OCI-LY1 (cell line): ENCODE results near the gene MGAT5B.

Experiments
- EZH2 ChIP-seq: fragments of 200-600 bp; sonication (generic), shearing (Covaris generic); IDR thresholded peaks from 2 replicates; pipeline ENCODE4 v1.8.0; 2017; ENCODE audit warnings: borderline replicate concordance, mixed run types, mild to moderate bottlenecking, antibody characterized with exemption, low read length, moderate library complexity, mixed read lengths
- TF ChIP-seq, protein P1 (sequence below): fragments of 200-600 bp; sonication (generic), shearing (Covaris generic); IDR thresholded peaks from 2 replicates; pipeline ENCODE4 v1.5.1; 2017; ENCODE audit warnings: mild to moderate bottlenecking, antibody characterized with exemption, low read length, moderate library complexity, mixed read lengths

DNA sequence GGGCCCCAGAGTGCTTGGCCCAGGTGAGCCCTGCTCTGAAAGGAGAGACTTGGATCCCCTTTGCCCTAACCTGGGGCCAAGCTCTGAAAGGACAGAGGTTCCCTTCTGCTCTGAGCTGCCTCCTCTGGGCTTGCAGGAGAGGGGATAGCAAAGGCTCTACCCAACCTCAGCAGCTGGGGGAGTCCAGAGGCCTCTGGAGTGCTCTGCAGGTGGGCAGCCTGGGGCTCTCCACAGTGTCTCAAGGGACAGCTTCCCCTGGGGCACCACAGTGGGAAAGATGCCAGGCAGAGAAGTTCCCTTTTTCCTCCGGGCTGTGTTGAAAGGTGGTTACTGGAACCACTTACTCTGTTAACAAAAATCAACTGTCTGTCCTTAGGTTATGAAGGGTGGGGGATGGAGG is 48.2 kb upstream of the MGAT5B start:
- TF ChIP-seq, protein P1, sequence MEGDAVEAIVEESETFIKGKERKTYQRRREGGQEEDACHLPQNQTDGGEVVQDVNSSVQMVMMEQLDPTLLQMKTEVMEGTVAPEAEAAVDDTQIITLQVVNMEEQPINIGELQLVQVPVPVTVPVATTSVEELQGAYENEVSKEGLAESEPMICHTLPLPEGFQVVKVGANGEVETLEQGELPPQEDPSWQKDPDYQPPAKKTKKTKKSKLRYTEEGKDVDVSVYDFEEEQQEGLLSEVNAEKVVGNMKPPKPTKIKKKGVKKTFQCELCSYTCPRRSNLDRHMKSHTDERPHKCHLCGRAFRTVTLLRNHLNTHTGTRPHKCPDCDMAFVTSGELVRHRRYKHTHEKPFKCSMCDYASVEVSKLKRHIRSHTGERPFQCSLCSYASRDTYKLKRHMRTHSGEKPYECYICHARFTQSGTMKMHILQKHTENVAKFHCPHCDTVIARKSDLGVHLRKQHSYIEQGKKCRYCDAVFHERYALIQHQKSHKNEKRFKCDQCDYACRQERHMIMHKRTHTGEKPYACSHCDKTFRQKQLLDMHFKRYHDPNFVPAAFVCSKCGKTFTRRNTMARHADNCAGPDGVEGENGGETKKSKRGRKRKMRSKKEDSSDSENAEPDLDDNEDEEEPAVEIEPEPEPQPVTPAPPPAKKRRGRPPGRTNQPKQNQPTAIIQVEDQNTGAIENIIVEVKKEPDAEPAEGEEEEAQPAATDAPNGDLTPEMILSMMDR, result no peak
- TF ChIP-seq EZH2, result no peak
